Gastrocnemius medialis (tissue), 4 donors: Measurements from ENCODE around the gene ARNT2.

ENCODE experiments used
- POLR2A ChIP-seq, 2 donors: fragments of 450-650 bp; IDR thresholded peaks; one replicate each; pipeline ENCODE4 v1.6.1; 2017; ENCODE audit warnings: antibody characterized with exemption in 2 of 2, mild to moderate bottlenecking in 2 of 2, moderate library complexity in 2 of 2
- TF ChIP-seq, protein P1 (sequence below), 5 experiments: fragments of 450-650 bp in 3 of 5; fragments of 200-600 bp in 2 of 5; sonication (generic) in 2 of 5; IDR thresholded peaks in 4 of 5; conservative IDR thresholded peaks in 1 of 5; 1 replicate in 4 of 5; 2 replicates in 1 of 5; pipeline ENCODE4 v1.5.1; 2016 to 2019; ENCODE audit warnings: antibody characterized with exemption in 5 of 5, mild to moderate bottlenecking in 3 of 5, moderate library complexity in 3 of 5

DNA sequence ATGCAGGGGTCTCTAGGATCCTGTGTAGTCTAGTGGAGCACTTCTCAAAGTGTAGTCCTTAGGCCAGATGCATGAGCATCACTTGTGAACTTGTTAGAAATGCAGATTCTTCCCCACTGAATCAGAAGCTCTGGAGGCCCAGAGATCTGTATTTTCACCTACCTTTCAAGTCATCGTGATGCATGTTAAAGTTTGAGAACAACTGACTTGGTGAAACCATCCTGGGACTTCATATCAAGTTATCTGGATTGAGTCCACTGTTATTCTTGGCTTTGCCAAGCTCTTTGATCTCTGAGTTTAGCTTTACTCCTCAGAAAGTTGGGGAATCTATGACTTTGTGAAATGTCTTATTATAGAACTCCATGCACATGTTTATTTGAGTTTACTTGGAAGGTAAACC lies 78.5 kb downstream of the ARNT2 start:
- TF ChIP-seq, protein P1, sequence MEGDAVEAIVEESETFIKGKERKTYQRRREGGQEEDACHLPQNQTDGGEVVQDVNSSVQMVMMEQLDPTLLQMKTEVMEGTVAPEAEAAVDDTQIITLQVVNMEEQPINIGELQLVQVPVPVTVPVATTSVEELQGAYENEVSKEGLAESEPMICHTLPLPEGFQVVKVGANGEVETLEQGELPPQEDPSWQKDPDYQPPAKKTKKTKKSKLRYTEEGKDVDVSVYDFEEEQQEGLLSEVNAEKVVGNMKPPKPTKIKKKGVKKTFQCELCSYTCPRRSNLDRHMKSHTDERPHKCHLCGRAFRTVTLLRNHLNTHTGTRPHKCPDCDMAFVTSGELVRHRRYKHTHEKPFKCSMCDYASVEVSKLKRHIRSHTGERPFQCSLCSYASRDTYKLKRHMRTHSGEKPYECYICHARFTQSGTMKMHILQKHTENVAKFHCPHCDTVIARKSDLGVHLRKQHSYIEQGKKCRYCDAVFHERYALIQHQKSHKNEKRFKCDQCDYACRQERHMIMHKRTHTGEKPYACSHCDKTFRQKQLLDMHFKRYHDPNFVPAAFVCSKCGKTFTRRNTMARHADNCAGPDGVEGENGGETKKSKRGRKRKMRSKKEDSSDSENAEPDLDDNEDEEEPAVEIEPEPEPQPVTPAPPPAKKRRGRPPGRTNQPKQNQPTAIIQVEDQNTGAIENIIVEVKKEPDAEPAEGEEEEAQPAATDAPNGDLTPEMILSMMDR (IDR thresholded peaks at IDR 0.05 in 4 of 5, conservative IDR thresholded peaks at IDR 0.05 in 1 of 5): no peak
- TF ChIP-seq POLR2A (IDR thresholded peaks at IDR 0.05): no peak
